Measurements from ENCODE around the gene PPP1R13L.

The PPP1R13L gene

DNA sequence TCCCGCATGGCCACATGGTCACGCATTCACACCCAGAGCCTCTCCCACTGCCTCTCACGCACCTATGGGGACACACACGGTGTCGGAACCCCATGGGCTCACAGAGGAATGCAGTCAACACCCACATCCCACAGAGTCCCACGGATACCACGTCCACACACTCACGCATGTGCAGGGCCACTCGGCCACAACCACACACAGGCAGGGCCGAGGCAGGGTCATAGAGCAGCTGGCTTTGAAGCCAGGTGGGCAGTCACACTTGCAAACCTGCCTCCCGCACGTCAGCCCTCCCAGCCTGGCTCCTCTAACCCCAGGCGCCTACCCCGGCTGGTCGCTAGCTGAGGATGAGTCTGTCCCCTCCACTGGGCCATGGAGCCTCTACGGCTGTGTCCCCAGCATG, 42.6 kb downstream of the PPP1R13L start:
- no peak for DNase-seq

DNA sequence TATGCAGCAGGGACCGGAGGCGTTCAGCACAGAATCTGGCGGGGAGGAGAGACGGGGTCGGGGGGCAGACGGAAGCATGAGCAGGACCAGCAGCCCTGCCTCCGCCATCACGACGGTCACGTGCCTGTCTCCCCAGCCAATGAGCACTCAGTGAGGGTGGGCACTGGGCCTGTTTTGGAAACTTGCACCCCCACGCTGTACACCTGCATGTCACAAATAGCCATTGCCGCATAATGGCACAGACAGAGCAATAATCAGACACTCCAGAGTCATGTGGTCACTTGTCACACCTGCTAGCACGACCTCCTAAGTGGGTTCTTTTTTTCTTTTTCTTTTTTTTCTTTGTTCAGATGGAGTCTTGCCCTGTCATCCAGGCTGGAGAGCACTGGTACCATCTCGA, 43.3 kb downstream of the PPP1R13L start:
- DNase-seq = no peak

DNA sequence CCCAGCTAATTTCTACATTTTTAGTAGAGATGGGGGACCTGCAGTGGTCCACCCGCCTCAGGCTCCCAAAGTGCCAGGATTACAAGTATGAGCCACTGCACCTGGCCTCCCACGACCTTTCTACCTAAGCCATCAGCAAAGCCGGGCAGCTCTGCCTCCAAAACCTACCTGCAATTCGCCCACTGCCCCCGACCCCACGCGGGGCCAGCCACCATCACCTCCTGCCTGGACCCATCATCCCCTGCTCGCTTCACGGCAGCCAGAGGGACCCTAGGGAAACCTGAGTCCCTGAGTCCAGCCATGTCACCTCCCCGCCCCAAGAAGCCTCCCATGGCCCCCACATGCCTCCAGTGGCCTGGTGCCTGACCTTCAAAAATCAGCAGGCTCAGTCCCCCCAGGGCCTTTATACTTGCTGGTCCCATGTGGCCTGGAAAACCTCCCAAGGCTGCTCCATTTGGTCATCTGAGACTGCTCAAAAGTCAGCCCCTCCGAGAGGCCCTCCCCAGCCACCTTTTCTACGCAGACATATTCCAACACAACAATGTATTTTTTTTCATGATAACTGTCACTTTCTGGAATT, 46.6 kb downstream of the PPP1R13L start:
- DNase-seq = no peak

DNA sequence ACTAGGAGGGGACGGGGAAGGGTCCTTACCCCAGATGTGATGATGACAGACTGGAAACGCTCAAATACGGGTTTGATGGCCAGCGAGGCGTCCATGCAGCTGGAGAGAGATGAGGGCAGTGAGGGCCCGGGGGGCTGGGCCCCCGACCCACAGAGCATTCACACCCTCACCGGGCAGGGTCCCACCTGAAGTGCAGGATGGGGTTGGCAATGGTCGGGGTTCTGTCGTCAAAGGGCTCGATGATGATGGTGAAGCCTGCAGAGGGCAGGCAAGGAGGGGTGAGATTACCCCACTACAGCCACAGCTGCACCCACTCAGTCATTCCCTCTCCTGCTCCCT, 47.5 kb downstream of the PPP1R13L start:
- DNase-seq = no peak

DNA sequence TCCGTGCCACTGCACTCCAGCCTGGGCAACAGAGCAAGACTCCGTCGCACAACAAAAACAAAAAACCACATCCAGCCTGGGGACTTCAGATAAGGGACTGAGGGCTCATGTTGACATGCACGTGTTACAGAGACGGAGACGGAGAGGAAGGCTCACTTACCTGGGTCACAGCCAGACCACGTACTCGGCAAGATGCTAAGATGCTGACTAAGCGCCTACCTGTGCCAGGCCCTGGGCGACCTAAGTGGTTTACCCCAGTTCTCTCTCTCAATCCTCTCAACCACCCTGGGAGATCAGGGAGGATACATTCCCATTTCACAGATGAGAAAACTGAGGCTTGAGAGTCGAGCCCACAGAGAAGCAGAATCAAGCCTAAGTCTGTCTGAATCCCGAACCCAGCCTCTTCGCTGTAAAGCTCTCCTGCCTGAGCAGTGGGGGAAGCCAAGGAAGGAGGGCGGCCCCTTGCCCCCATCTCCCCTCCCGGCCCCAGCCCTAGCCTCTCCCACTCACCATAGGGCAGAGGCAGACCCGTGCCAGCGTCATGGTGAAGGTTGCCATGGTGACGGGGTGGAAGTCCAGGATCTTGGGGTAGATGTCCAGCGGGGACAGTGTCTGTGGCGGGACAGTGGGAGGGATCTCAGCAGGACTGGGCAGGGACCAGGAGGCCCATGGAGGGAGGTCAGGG, 48.0 kb downstream of the PPP1R13L start:
- no peak for DNase-seq

DNA sequence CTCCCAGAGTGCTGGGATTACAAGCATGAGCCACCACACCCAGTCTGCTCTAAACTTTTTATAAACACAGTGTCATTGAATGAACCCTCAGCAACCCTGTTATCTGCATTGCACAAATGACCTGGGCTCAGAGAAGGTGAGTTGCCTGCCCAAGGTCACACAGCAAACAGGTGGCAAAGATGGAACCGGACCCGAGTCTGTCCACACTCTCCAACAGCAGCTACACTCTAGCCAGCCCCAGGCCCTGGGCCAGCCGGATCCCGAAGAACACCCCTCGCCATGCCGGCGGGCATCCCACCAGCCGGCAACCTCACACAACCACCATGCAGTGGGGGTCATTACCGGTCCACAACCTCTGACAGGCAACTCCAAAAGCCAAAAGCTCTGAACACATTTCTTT, 49.0 kb downstream of the PPP1R13L start:
- DNase-seq = no peak

DNA sequence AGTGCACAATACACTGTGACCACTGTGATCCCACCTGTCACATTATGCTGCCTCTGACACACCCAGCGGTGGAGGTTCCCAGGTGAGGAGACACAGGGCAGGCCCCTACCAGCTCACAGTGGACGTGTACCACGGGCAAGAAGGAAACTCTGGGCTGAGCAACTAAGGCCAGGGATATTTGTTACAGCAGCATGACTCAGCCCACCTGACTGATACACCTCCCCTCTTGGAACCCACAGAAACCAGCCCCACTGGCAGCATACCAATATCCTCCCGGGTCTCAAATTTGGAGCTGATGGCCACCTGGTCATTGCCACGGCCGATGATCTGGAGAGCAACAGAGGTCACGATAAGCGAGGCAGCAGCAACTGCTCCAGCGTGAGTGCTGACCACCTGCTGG, 49.5 kb downstream of the PPP1R13L start:
- DNase-seq = no peak

DNA sequence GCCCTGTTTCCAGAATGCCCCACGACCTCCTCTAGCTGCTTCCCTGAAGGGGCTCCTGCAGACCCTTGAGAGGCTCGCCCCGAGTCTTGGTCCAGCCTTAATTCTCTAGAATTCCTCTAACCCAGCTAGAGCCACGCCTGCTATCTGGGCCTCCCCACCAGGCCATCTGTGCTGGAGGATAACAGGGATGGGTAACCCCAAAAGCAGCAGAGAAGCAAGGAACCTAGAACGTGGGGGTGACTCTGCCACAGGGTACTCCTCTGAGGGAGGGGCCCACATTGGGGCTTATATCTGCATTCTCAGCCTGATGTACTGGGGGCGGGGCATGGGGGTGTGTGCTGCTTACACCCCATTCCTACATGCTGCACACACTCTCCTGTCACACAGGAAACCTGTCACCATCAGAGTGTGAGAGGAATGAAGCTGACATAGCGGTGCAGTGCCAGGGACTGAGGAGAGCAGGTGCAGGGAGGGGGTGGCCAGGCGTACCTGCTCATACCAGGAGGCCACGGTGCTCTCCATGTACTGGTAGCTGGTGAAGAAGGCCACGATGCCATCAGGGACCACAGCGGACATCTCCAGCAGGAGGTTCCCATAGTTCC, 50.5 kb downstream of the PPP1R13L start:
- DNase-seq = no peak

DNA sequence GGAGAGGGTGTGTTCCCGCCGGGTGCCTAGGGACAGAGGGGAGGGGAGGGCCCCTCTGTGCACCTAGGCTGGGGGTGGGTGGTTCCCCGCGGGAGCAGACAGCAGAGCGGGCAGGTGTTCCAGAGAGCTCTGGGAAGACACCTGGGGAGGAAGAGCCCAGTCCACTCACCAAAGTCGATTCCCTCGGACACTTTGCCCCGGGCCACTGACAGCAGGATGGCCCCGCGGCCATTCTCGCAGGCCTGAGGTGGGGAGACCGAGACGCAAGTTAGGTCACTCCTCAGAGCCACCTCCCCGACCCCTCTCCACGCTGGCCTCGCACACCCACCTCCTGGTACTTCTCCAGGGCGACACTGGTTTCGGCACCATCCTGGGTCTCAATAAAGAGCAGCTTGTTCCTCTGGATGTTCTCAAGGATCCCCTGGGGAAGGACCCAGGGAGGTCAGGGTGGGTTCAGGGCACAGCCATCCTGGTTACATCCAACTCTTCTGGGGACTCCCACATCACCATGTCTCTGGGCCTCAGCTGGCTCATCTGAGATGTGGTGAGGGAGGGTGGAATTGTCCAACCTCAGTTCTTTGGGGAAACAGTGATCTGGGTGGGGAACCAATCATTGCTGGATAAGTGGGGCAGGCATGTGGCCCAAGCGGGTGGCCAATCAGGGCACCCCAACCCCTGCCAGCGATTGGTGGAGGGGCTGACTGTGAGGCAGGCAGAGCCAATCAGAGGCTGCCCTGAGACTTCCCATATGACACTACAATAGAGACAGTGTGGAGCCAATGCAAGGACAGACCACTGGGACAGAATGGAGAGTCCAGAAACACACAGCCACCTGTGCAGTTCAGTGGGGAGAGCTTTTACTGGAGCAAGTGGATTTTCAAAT, 51.7 kb downstream of the PPP1R13L start:
- DNase-seq = no peak

DNA sequence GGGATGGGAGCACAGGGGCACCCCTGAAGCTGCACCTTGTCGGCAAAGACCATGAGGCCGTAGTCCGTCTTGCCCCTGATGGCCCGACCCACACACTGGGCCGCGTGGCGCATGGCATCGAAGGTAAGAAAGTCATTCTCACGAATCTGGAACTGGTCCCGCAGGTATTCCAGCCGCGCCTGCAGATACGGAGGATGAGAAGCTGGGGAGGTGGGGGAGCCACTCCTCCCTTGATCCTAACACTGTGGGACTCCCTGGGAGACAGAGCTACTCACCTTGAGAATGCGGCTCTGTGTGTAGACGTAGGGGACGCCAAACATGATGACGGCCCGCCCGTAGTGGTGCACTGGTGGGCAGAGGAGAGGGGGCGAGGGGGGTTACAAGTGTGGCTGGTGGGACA, 52.4 kb downstream of the PPP1R13L start:
- no peak for DNase-seq

DNA sequence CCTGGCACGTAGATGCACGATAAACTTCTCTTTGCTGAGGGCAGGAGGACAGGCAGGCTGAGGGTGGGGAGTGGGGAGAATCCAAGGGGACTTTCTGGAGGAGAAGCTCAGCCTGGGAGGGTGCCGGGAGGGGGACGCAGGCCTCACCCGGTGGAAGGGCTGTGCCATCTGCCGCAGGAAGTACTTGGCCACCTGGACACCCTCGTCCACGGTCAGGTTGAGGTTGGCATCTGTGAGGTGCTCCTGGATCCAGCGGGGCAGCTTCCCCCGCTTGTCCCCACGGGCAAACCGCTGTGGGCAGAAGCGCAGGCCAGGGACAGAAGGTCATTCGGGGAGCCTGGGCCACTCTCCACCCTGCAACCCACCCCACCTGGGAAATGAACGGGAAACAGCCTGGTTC, 52.8 kb downstream of the PPP1R13L start:
- DNase-seq = no peak

DNA sequence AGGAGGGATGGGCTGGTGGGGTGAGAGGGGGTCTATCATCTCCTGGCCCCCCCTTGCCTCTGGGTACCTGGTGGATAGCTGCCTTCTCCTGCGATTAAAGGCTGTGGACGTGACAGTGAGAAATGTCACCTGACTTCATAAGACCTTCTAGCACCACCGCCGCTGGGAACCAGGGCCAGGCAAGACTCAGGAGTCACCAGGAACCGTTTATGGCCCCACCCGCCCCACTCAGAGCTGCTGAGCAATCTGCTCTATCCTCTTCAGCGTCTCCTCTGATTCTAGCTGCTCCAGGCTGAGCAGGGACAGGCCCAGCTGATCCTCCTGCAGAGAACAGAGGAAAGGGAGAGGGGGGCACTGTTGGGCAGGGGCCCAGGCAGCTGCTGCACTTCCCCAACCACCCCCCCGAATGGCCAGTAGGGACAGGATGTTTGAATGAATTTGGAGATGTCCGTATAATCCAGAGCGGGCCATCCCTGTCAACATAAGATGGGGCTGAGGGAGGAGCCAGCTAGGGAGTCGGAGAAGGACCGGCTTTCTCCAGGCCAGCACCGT, 53.4 kb downstream of the PPP1R13L start:
- no peak for DNase-seq

DNA sequence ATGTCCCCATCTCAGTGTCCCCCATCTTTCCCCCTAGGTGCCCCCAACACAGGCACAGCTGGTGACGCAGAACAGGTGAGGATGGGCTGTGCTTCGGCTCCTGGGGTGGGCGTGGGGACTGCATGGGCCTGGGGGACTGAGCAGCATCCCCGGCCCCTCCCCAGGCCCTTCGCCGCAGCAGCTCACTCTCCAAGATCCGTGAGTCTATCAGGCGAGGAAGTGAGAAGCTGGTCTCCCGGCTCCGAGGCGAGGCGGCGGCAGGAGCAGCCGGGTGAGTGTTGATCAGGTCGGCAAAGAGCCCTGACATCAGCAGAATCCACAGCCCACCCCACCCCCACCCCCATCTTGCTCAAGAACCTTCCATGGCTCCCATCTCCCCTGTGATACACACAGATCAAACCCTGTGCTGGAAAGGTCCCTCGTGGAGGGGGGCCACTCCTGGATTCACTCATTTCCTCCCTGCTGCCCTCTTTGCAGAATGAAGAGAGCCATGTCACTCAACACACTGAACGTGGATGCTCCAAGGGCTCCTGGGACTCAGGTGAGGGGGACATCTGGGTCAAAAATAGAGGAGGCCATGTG, 54.3 kb downstream of the PPP1R13L start:
- no peak for DNase-seq

DNA sequence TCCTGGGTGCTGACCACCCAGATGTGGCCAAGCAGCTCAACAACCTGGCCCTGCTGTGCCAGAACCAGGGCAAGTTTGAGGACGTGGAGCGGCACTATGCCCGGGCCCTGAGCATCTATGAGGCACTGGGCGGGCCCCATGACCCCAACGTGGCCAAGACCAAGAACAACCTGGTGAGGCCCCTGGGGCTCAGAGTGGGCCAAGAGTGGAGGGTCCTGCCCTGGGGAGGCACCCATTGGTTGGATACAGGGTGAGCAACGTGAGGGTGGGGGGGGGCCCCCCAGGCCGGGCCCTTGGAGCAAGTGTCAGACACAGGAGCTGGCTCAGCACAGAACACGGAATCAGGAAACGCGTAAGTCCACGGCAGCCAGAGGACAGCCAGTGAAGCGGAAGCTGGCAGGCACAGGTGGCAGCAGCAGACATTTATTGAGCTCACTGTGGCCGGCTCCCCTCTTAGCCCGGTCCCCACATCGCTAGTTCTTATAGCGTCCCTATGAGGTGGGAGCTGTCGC, 55.4 kb downstream of the PPP1R13L start:
- DNase-seq = no peak

DNA sequence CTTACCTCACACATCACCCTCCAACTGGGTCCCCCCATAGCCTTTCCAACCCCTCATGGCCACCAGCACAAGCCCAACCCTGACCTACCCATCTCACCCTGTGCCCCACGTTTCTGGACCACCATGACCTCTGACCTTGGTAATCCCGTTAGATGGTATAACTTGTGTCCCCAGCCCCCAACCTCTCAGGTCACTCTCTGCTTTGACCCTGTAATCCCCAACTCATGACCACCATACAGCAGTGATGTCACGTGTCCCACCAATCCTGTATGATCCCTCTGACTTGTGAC, 55.8 kb downstream of the PPP1R13L start:
- DNase-seq = no peak

DNA sequence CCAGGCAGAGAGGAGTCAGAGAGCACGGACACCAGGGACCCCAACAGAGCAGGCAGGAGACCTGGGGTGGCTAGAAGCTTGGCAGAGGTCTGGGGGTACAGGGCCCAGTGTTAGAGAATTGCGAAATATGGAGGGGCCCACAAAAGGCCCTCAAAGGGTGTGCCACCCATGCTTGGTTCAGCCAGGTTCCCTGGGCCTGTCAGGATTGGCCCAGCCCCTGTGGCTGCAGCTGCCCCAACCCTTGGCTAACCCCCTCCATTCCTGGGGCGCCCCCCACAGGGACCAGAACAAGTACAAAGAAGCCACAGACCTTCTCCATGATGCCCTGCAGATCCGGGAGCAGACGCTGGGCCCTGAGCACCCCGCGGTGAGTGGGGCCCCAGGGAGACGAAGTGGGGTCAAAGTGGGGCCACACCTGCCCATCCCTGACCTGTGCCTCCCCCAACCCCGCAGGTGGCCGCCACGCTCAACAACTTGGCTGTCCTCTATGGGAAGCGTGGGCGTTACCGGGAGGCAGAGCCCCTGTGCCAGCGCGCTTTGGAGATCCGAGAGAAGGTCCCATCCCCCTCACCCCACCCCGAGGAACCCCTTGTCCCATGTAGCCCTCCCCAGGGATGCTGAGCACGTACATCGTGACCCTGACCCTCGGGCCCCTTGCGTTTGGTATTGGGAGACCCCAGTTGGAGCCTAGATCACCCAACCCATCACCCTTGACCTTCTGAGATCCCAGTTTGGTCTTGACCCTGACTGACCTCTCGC, 56.3 kb downstream of the PPP1R13L start:
- DNase-seq = no peak

DNA sequence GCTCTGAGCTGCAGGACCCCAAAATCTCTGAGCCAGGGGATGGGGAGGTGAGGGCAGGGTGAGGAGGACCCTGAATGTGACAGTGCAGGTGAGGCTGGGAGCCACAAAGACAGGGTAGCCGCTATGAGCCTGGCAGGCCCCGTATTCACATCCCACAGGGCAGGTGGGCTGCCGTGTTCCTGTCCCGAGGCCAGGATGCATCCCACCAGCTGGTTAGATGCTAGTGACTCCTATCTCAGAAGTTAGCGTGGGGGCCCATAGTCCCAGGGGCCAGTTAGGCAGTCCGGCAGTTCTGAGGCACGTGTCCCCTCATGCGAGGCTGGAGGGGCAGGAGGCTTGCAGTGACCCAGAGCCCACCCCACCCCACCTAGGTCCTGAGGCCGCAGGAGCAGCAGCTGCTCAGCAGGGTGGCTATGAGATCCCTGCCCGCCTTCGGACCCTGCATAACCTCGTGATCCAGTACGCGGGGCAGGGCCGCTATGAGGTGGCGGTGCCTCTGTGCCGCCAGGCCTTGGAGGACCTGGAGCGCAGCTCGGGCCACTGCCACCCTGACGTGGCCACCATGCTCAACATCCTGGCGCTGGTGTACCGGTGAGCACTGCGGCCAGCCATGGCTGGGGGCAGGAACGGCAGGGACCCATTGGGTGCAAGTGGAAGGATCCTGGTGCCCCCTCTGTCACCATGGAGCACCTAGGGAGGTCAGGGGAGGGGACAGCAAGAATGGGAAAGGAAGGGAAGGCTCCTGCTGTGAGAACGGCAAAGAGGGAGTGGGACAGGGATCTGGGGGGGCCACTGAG, 57.1 kb downstream of the PPP1R13L start:
- DNase-seq = no peak

DNA sequence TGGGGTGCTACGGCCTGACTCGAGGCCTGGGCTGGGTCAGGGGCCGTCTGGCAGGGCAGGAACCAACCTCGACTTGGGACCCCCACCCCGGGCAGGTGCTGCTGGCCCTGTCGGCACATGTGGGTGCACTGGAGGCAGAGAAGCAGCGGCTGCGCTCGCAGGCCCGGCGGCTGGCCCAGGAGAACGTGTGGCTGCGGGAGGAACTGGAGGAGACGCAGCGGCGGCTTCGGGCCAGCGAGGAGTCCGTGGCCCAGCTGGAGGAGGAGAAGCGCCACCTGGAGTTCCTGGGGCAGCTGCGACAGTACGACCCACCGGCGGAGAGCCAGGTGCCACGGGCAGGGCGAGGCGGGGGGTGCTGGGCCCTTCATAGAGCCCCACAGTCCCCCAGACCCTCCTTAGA, 58.4 kb downstream of the PPP1R13L start:
- no peak for DNase-seq

DNA sequence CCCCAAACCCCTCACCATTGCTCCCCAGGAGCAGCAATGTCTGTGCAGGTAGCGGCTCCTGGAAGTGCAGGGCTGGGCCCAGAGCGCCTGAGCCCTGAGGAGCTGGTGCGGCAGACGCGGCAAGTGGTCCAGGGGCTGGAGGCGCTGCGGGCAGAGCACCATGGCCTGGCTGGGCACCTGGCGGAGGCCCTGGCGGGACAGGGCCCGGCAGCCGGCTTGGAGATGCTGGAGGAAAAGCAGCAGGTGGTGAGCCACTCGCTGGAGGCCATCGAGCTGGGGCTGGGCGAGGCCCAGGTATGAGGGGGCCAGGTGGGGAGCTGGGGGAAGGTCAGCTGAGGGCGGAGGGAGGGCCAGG, 59.4 kb downstream of the PPP1R13L start:
- no peak for DNase-seq

DNA sequence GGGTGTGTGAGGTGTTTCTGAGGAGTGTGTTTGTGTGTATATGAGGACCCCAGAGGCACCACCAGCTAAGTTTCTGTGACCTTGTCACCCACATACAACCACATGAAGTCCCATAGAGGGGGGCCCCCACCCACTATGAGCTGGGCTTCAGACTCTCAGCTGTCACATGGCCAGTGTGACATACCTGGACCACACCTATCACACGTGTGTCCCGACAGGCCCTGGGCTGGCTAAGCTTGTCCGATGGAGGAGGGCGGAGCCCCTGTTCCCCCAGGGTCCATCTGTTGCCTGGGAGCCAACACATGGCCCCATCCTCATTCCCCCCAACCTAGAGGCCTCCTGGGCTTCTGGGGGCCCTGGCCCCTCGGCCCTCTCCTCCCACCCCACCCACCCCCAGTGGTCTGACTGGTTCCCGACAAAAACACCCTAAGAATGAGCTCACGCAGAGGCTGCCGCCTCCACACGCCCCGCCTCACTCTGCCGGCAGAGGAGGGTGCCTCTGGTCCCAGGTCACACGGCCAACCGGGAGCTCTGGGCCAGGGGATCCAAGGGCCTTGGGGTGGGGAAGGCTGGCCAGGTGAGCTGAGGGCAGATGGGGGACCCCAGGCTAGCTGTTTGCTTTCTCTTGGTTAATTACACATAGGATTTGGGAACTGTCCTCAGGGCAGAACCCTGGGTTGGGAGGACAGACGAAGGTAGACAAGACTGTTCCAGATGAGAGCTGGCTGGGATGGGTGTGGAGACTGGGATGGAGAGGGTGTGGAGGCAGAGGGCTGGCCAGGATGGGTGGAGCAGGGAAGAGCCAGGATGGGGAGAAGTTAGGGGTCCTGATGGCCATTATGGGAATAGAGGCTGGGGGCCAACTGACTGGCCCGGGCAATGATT, 60.0 kb downstream of the PPP1R13L start:
- no peak for DNase-seq

DNA sequence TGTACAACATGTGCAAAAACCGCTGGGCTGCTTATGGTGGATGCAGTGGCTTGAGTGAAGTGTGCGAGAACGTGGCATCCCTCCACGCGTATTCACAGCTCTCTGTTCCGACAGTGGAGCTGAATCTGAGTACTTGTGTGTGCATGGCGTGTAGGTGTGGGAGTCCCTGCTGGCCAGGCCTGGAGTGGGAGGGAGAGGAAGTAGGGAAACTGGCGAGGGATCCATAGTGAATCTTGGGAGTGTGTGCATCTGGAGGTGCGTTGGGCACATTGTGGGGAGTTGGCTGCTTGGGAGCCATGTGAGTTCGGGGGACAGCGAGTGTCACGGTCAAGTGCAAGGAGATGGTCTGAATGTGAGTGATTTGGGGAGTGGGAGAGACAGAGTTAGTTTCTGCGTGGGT, 62.0 kb downstream of the PPP1R13L start:
- no peak for DNase-seq
